Ovary (tissue), 9 donors: Measurements from ENCODE around the gene IGSF21. TPM values are rescaled to one million over a fixed set of nuclear protein-coding genes. Genes with fewer than 3 reads are reported as not detected.

Source experiments
- DNase-seq, 5 donors: peaks; one replicate each; pipeline ENCODE4 v3.0.0-alpha.2; 2019 to 2020
- H3K27ac ChIP-seq, 2 donors: fragments of 200-600 bp; one replicate each; pipeline versions ENCODE4 v1.5.1 to v1.8.0; 2019 to 2022
- H3K27me3 ChIP-seq: fragments of 200-600 bp; one replicate; pipeline ENCODE4 v1.8.0; 2022
- H3K36me3 ChIP-seq: fragments of 200-600 bp; sonication (generic); one replicate; pipeline ENCODE4 v1.5.1; 2019
- H3K4me1 ChIP-seq: one replicate; pipeline ENCODE4 v1.8.1; 2013; ENCODE audit warnings: mild to moderate bottlenecking, moderate library complexity; ENCODE audit not compliant: insufficient read depth
- H3K4me3 ChIP-seq: fragments of 200-600 bp; sonication (generic); one replicate; pipeline ENCODE4 v1.5.1; 2017
- H3K9me3 ChIP-seq, 2 donors: fragments of 200-600 bp in 1 of 2; sonication (generic) in 1 of 2; one replicate each; pipeline versions ENCODE4 v1.5.1 to v1.8.1; 2013 to 2019; ENCODE audit warnings: mild to moderate bottlenecking in 1 of 2, moderate library complexity in 1 of 2
- CTCF ChIP-seq, 3 donors: fragments of 450-650 bp in 2 of 3; fragments of 200-600 bp in 1 of 3; IDR thresholded peaks; one replicate each; pipeline versions ENCODE4 v1.5.1 to v1.8.0; 2016 to 2022; ENCODE audit warnings: antibody characterized with exemption in 3 of 3, mild to moderate bottlenecking in 1 of 3
- EP300 ChIP-seq: sonication (generic); formaldehyde crosslinking; IDR thresholded peaks from one replicate; pipeline ENCODE4 v1.6.1; 2017; ENCODE audit warnings: antibody characterized with exemption
- POLR2A ChIP-seq: fragments of 450-650 bp; IDR thresholded peaks from one replicate; pipeline ENCODE4 v1.6.1; 2017; ENCODE audit warnings: antibody characterized with exemption, mild to moderate bottlenecking, moderate library complexity
- WGBS, 3 donors: extraction: QIAGEN DNeasy Blood & Tissue Kit in 1 of 3; methylation state at CpG; one replicate each; pipeline versions ENCODE4 v1.1.5 to v1.1.7; 2013 to 2017; 5-methylcytosine and 5-hydroxymethylcytosine counted together
- intact Hi-C, 4 donors: fragments of 100-400 bp; cut with DNase I; formaldehyde crosslinking; loops; one replicate each; pipeline versions ENCODE4 v1.11.0 to v1.15.1; 2022 to 2023
- polyA plus RNA-seq, 2 donors: library from polyadenylated mRNA; stranded (reverse); fragments of 200-250 nt in 1 of 2; fragments of 350-450 nt in 1 of 2; fragmentation: Illumina TruSeq in 1 of 2; extraction: RNeasy Lipid Tissue Mini Kit (QIAGEN cat#74804) in 1 of 2; gene quantifications; one replicate each; pipeline ENCODE4 v1.2.3, GENCODE V29; 2013 to 2014
- total RNA-seq, 7 donors: library from RNA; depleted of rRNA in 2 of 7; stranded (reverse); fragments of >200 nt in 2 of 7; fragmentation: NEBNext Ultra II Directional in 3 of 7; extraction: Animal tissue kit (Norgen Biotek cat#: 25700) in 3 of 7; gene quantifications; one replicate each; pipeline versions ENCODE4 v1.1.0 to v1.2.4, GENCODE V29; 2016 to 2023
- donor health status: DM: no; HTN: no; CAD: no; lungs with moderate emphysema.
- donor health status: DM: no; HTN: no; CAD: no.
- donor health status: Bipolar disorder and iron deficiency.
- donor health status: DM: yes; HTN: yes; CAD: no.
- donor health status: DM: no; HTN: no; CAD: no.
- donor health status: DM: yes; HTN: yes; CAD: no.

IGSF21 gene
- total and polyA plus RNA-seq, 9 donors: 0.24 to 4.5 (median 1.3) TPM

GRCh38 chr1:18234790-18235242 is 127.2 kb downstream of the IGSF21 start:
- Histone ChIP-seq H3K27ac (no peak overlapping the region), H3K4me3 (no peak overlapping the region), H3K27me3 (no peaks in the 10 kb centered on the region), H3K36me3 (no peaks in the 10 kb centered on the region), H3K4me1 (no peaks in the 10 kb centered on the region), H3K9me3 (no peaks in the 10 kb centered on the region)
- TF ChIP-seq POLR2A: no peak
- TF ChIP-seq CTCF (IDR thresholded peaks at IDR 0.05): no peak
- TF ChIP-seq EP300: no peak
- WGBS, 3 donors: 55 to 64% (median 62%) methylated on average over 6 of the region's 6 CpGs
- intact Hi-C loops: no loop called here
- DNase-seq: no peak

GRCh38 chr1:18237371-18237770 is 129.8 kb downstream of the IGSF21 start:
- H3K27me3 ChIP-seq: no peaks in the 10 kb centered on the region
- WGBS, 3 donors: 62 to 72% (median 66%) methylated on average over 9 of the region's 9 CpGs
- H3K27ac ChIP-seq: no peak overlapping the region
- TF ChIP-seq CTCF (IDR thresholded peaks at IDR 0.05): no peak
- intact Hi-C loops: no loop called here
- no peak for DNase-seq
- no peaks in the 10 kb centered on the region for H3K36me3 ChIP-seq
- H3K4me3 ChIP-seq: no peak overlapping the region
- H3K9me3 ChIP-seq: no peaks in the 10 kb centered on the region
- H3K4me1 ChIP-seq: no peaks in the 10 kb centered on the region

- H3K27me3 ChIP-seq: no peaks in the 10 kb centered on the region
- H3K4me1 ChIP-seq: no peaks in the 10 kb centered on the region
- H3K4me3 ChIP-seq: no peak overlapping the region
- DNase-seq: no peak
- WGBS, 3 donors: 36 to 59% (median 38%) methylated on average over 5 of the region's 5 CpGs
- no peaks in the 10 kb centered on the region for H3K36me3 ChIP-seq
- TF ChIP-seq CTCF (IDR thresholded peaks at IDR 0.05) (no peak), EP300 (no peak), POLR2A (no peak)
- H3K27ac ChIP-seq: no peak overlapping the region
- H3K9me3 ChIP-seq: no peaks in the 10 kb centered on the region
- intact Hi-C loops: no loop called here
These were observed 130.6 kb downstream of the IGSF21 start for GRCh38 chr1:18238190-18238589.

GRCh38 chr1:18239671-18240070 is 132.1 kb downstream of the IGSF21 start:
- no peak for DNase-seq
- no peaks in the 10 kb centered on the region for H3K4me1 ChIP-seq
- no peak overlapping the region for H3K4me3 ChIP-seq
- no peaks in the 10 kb centered on the region for H3K9me3 ChIP-seq
- H3K27ac ChIP-seq: no peak overlapping the region
- H3K27me3 ChIP-seq: no peaks in the 10 kb centered on the region
- TF ChIP-seq CTCF (IDR thresholded peaks at IDR 0.05) (no peak), POLR2A (no peak), EP300 (no peak)
- 68 to 79% (median 70%) methylated on average over 4 of the region's 4 CpGs for WGBS, 3 donors
- no peaks in the 10 kb centered on the region for H3K36me3 ChIP-seq
- intact Hi-C loops: no loop called here

GRCh38 chr1:18240906-18241305 is 133.3 kb downstream of the IGSF21 start:
- intact Hi-C loops: no loop called here
- 14 to 27% (median 15%) methylated on average over 1 of the region's 1 CpG for WGBS, 3 donors

More at GRCh38 chr1:18240906-18241305, 133.3 kb downstream of the IGSF21 start:
- H3K27ac ChIP-seq: no peak overlapping the region
- TF ChIP-seq EP300 (no peak), POLR2A (no peak), CTCF (IDR thresholded peaks at IDR 0.05) (no peak)
- H3K9me3 ChIP-seq: no peaks in the 10 kb centered on the region
- H3K4me3 ChIP-seq: no peak overlapping the region
- H3K36me3 ChIP-seq: no peaks in the 10 kb centered on the region
- no peaks in the 10 kb centered on the region for H3K4me1 ChIP-seq
- H3K27me3 ChIP-seq: no peaks in the 10 kb centered on the region
- no peak for DNase-seq
